Osteocyte (in vitro differentiated cells): Measurements from ENCODE around the gene ARPC5. TPM values are rescaled to one million over a fixed set of nuclear protein-coding genes. Genes with fewer than 3 reads are reported as not detected.

Experiments
- DNase-seq: peaks from one replicate; pipeline ENCODE4 v3.0.0; 2021; ENCODE audit warnings: mixed read lengths; ENCODE audit not compliant: unreplicated experiment; ENCODE audit errors: extremely low spot score
- H3K27ac Mint-ChIP-seq: one replicate; pipeline ENCODE4 v1.8.0; 2021; ENCODE audit warnings: mild to moderate bottlenecking, mixed read lengths; ENCODE audit not compliant: unreplicated experiment
- H3K27me3 Mint-ChIP-seq: one replicate; pipeline ENCODE4 v1.8.0; 2021; ENCODE audit warnings: mixed read lengths; ENCODE audit not compliant: unreplicated experiment
- H3K36me3 Mint-ChIP-seq: one replicate; pipeline ENCODE4 v1.8.0; 2021; ENCODE audit warnings: mixed read lengths; ENCODE audit not compliant: unreplicated experiment
- H3K4me1 Mint-ChIP-seq: one replicate; pipeline ENCODE4 v1.8.0; 2021; ENCODE audit warnings: mixed read lengths; ENCODE audit not compliant: unreplicated experiment
- H3K4me3 Mint-ChIP-seq: one replicate; pipeline ENCODE4 v1.8.0; 2021; ENCODE audit warnings: mild to moderate bottlenecking, moderate library complexity, mixed read lengths; ENCODE audit not compliant: unreplicated experiment
- H3K9me3 Mint-ChIP-seq: one replicate; pipeline ENCODE4 v1.8.0; 2021; ENCODE audit warnings: mixed read lengths; ENCODE audit not compliant: unreplicated experiment
- CTCF ChIP-seq: fragments of 200-600 bp; sonication (generic); IDR thresholded peaks from 2 replicates; pipeline ENCODE4 v1.5.0; 2021; ENCODE audit warnings: antibody characterized with exemption, mild to moderate bottlenecking, moderate library complexity
- total RNA-seq: library from RNA; stranded (reverse); gene quantifications from 2 replicates; pipeline ENCODE4 v1.2.1, GENCODE V29; 2021

The ARPC5 gene
- total RNA-seq, 1 donor from 2014 or later = 127 TPM

- H3K4me1 Mint-ChIP-seq = peaks cover 6% of the 10 kb centered on the region
These were observed 59.0 kb downstream of the ARPC5 start for GRCh38 chr1:183576537-183576936.

GRCh38 chr1:183575606-183576005 is 60.0 kb downstream of the ARPC5 start:
- DNase-seq = no peak
- peaks cover 5% of the 10 kb centered on the region for H3K4me1 Mint-ChIP-seq
- no peaks in the 10 kb centered on the region for H3K36me3 Mint-ChIP-seq
- H3K27me3 Mint-ChIP-seq = peaks cover 5% of the 10 kb centered on the region
- H3K27ac Mint-ChIP-seq = no peak overlapping the region
- no peak for TF ChIP-seq CTCF
- no peaks in the 10 kb centered on the region for H3K9me3 Mint-ChIP-seq
- no peak overlapping the region for H3K4me3 Mint-ChIP-seq

More at GRCh38 chr1:183576537-183576936, 59.0 kb downstream of the ARPC5 start:
- Mint-ChIP-seq H3K27me3 (peaks cover 5% of the 10 kb centered on the region), H3K4me3 (no peak overlapping the region), H3K9me3 (no peaks in the 10 kb centered on the region), H3K36me3 (no peaks in the 10 kb centered on the region), H3K27ac (no peak overlapping the region)
- no peak for TF ChIP-seq CTCF
- no peak for DNase-seq

GRCh38 chr1:183572721-183573120 is 62.9 kb downstream of the ARPC5 start:
- Mint-ChIP-seq H3K27ac (no peak overlapping the region), H3K36me3 (no peaks in the 10 kb centered on the region), H3K27me3 (no peaks in the 10 kb centered on the region), H3K4me3 (no peak overlapping the region), H3K9me3 (no peaks in the 10 kb centered on the region), H3K4me1 (peaks cover 10% of the 10 kb centered on the region)
- DNase-seq = no peak
- no peak for TF ChIP-seq CTCF

GRCh38 chr1:183571678-183572268 is 63.8 kb downstream of the ARPC5 start:
- no peaks in the 10 kb centered on the region for H3K36me3 Mint-ChIP-seq
- H3K9me3 Mint-ChIP-seq = no peaks in the 10 kb centered on the region
- DNase-seq = no peak
- H3K4me1 Mint-ChIP-seq = peaks cover 10% of the 10 kb centered on the region
- H3K27me3 Mint-ChIP-seq = no peaks in the 10 kb centered on the region
- no peak for TF ChIP-seq CTCF
- no peak overlapping the region for H3K27ac Mint-ChIP-seq
- no peak overlapping the region for H3K4me3 Mint-ChIP-seq

Other genes starting within 250 kb of the ARPC5 start
- gene NMNAT2, start 217.4 kb downstream of the ARPC5 start, total RNA-seq = 1.1 and 2.2 TPM in 2 replicates
- gene SMG7, start 163.3 kb downstream of the ARPC5 start, total RNA-seq = 38.3 and 41.4 TPM in 2 replicates
- not detected in 2 replicates for gene NCF2, start 45.3 kb downstream of the ARPC5 start, total RNA-seq
- not detected in 2 replicates for gene APOBEC4, start 17.5 kb upstream of the ARPC5 start, total RNA-seq
- 68.1 and 69.4 TPM in 2 replicates for gene RGL1, start 169.3 kb upstream of the ARPC5 start, total RNA-seq